Measurements from ENCODE around the gene MGAT2.
"Not testable (repeated sequence)": the region's sequence is repeated elsewhere in the genome, so short reads cannot be mapped to it uniquely, and the experiment has no call there.

Gene MGAT2

GRCh38 chr14:49653508-49653907, 32.9 kb downstream of the MGAT2 start:
- DNase-seq (ENCODE audit: low read depth in 2 of 2, low spot score in 1 of 2), result no peak

DNA sequence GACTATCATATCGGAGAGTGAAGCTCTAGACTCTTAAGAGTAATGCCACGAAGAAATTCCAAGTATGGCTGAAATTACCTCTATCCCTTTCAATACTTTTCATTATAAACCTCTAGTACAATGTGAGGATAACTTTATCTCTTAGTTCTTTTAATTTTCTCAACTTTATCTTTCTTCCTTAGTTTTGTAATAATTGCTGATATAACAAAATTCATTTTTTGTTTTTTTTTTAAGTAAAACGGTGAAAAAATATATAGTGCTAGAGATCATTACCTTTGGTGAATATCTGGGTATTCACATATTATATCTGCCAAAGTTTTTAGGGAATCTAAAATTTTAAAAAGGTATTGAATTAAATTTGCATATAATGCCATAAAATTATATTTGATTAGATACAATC, 33.9 kb downstream of the MGAT2 start:
- no peak for DNase-seq (ENCODE audit: low read depth in 2 of 2, low spot score in 1 of 2)

GRCh38 chr14:49657500-49657899, 36.9 kb downstream of the MGAT2 start:
- DNase-seq (ENCODE audit: low read depth in 2 of 2, low spot score in 1 of 2), result not testable (repeated sequence)

DNA sequence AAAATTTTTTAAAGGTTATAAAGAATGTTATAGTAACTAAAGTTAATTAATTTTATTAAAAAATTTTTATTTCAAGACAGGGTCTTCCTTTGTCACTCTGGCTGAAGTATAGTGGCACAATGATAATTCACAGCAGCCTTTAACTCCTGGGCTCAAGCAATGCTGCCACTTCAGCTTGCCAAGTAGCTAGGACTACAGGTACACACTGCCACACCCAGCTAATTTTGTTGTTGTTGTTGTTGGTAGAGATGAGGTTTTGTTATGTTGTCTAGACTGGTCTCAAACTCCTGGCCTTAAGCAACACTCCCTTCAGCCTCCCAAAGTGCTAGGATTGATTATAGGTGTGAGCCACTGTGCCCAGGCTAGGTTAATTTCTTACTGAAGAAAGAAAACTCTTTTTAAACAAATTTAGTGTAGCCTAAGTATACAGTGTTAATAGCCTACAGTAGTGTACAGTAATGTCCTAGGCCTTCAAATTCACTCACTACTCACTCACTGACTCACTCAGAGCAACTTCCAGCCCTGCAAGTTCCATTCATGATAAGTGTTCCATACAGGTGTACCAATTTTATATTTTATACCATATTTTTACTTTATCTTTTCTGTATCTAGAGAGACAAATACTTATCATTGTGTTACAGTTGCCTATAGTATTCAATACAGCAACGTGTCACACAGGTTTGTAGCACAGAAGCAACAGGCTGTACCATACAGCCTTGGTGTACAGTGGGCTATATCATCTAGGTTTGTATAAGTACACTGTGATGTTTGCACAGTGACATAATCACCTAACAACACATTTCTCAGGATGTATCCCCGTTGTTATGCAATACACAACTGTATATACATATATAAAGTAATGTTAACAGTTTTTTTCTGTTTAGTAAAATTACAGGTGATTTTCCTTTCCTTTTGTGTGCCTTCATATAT, 39.2 kb downstream of the MGAT2 start:
- DNase-seq (ENCODE audit: low read depth in 2 of 2, low spot score in 1 of 2), result no peak

DNA sequence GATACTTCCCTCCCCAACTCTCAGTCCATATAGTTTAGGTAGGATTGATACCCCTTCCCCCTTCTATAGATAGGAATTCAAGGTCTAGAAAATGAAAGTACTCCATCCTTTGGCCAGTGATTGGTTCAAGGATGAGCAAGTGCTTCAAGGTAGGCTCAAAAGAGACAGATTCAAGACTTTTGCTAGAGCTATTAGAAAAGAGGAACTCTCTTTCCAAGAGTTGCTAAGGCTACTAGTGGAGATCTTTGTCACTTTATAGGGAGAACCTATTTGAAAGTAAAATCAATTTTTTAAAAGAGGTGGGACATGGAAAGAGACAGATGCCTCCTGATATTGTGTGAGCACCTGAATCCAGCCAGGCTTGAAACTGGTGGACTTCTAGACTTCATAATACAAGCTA, 49.9 kb downstream of the MGAT2 start:
- no peak for DNase-seq (ENCODE audit: low read depth in 2 of 2, low spot score in 1 of 2)
